NCI-H2029 treated with DMSO at 0.1 percent for 48 hours (cell line): ENCODE measurements around the gene OR14K1.
"Not testable (repeated sequence)": the region's sequence is repeated elsewhere in the genome, so short reads cannot be mapped to it uniquely, and the experiment has no call there.

ENCODE experiments used
- DNase-seq: peaks from one replicate; lab custom pipeline; 2025; lab: John Stamatoyannopoulos, UW

OR14K1 gene

GRCh38 chr1:247738315-247738714, at the start of gene OR14K1:
TSS of gene OR14K1 (plus strand) at chr1:247738615. CDS start at chr1:247738615, 0 bp downstream.
- DNase-seq, result no peak

GRCh38 chr1:247701338-247701737, 37.1 kb upstream of the OR14K1 start:
- DNase-seq, result no peak

- not testable (repeated sequence) for DNase-seq
Observed at GRCh38 chr1:247710681-247711080, 27.7 kb upstream of the OR14K1 start.

GRCh38 chr1:247713753-247714152, 24.7 kb upstream of the OR14K1 start:
- DNase-seq, result no peak

- DNase-seq, result no peak
Observed at GRCh38 chr1:247716546-247716945, 21.9 kb upstream of the OR14K1 start, which contains the start of gene OR6F1. TSS of gene OR6F1 (minus strand) at chr1:247716646. CDS start at chr1:247712755, 3,891 bp downstream.

GRCh38 chr1:247721222-247721621, 17.2 kb upstream of the OR14K1 start:
- DNase-seq, result no peak

- no peak for DNase-seq
Observed at GRCh38 chr1:247740721-247741120, 2.3 kb downstream of the OR14K1 start.

GRCh38 chr1:247741756-247742155, 3.3 kb downstream of the OR14K1 start:
- DNase-seq, result no peak

GRCh38 chr1:247742215-247742760, 3.9 kb downstream of the OR14K1 start:
- DNase-seq, result not testable (repeated sequence)

- no peak for DNase-seq
Observed at GRCh38 chr1:247746391-247746935, 8.0 kb downstream of the OR14K1 start.

- DNase-seq, result no peak
Observed at GRCh38 chr1:247747616-247748015, 9.2 kb downstream of the OR14K1 start.

GRCh38 chr1:247748041-247748440, 9.6 kb downstream of the OR14K1 start, which contains the start of gene OR14A2:
TSS of gene OR14A2 (minus strand) at chr1:247748141.
- no peak for DNase-seq

- no peak for DNase-seq
Observed at GRCh38 chr1:247749870-247750269, 11.5 kb downstream of the OR14K1 start.

GRCh38 chr1:247754311-247754710, 15.9 kb downstream of the OR14K1 start:
- not testable (repeated sequence) for DNase-seq

GRCh38 chr1:247760456-247760855, 22.0 kb downstream of the OR14K1 start, which contains the start of gene OR1C1:
TSS of gene OR1C1 (minus strand) at chr1:247760556. CDS start at chr1:247758406, 2,150 bp downstream.
- no peak for DNase-seq

- no peak for DNase-seq
Observed at GRCh38 chr1:247769603-247770002, 31.2 kb downstream of the OR14K1 start.
